H9 (cell line): ENCODE results near the gene TUT7. TPM values are rescaled to one million over a fixed set of nuclear protein-coding genes. Genes with fewer than 3 reads are reported as not detected.

Experiments used
- DNase-seq: peaks from one replicate; pipeline ENCODE4 v3.0.0-alpha.2; 2017
- H2AFZ ChIP-seq: one replicate; pipeline ENCODE4 v1.6.1; 2013; ENCODE audit warnings: mild to moderate bottlenecking, low read length, control low read depth, moderate library complexity
- H2AK5ac ChIP-seq: 2 replicates; pipeline ENCODE4 v1.6.1; 2013; ENCODE audit warnings: low read length, control low read depth, mixed read lengths; ENCODE audit not compliant: insufficient read length
- H2BK120ac ChIP-seq: one replicate; pipeline ENCODE4 v1.6.1; 2013; ENCODE audit warnings: low read depth, mild to moderate bottlenecking, low read length, control low read depth, inconsistent platforms; ENCODE audit not compliant: poor library complexity, severe bottlenecking
- H2BK12ac ChIP-seq: 2 replicates; pipeline ENCODE4 v1.6.1; 2013; ENCODE audit warnings: low read length, control low read depth, mixed read lengths, low read depth; ENCODE audit not compliant: insufficient read length
- H2BK15ac ChIP-seq: 2 replicates; pipeline ENCODE4 v1.6.1; 2013; ENCODE audit warnings: low read depth, low read length, control low read depth
- H2BK20ac ChIP-seq: one replicate; pipeline ENCODE4 v1.6.1; 2013; ENCODE audit warnings: low read depth, mild to moderate bottlenecking, low read length, control low read depth, inconsistent platforms; ENCODE audit not compliant: poor library complexity, severe bottlenecking
- H2BK5ac ChIP-seq: 2 replicates; pipeline ENCODE4 v1.6.1; 2013; ENCODE audit warnings: low read length, control low read depth, mixed read lengths; ENCODE audit not compliant: insufficient read length
- H3K14ac ChIP-seq: 2 replicates; pipeline ENCODE4 v1.6.1; 2013; ENCODE audit warnings: low read length, control low read depth; ENCODE audit not compliant: insufficient read depth
- H3K18ac ChIP-seq: 2 replicates; pipeline ENCODE4 v1.6.1; 2013; ENCODE audit warnings: low read depth, mild to moderate bottlenecking, mixed read lengths, low read length, control low read depth; ENCODE audit not compliant: insufficient read length
- H3K23ac ChIP-seq: 2 replicates; pipeline ENCODE4 v1.6.1; 2013; ENCODE audit warnings: low read length, control low read depth, mixed read lengths, low read depth; ENCODE audit not compliant: insufficient read length
- H3K23me2 ChIP-seq: 2 replicates; pipeline ENCODE4 v1.6.1; 2013; ENCODE audit warnings: low read depth, mild to moderate bottlenecking, mixed read lengths, low read length, control low read depth; ENCODE audit not compliant: insufficient read length, poor library complexity, severe bottlenecking
- H3K27ac ChIP-seq: 2 replicates; pipeline ENCODE4 v1.5.1; 2013; ENCODE audit warnings: low read length, control low read depth, mixed read lengths, low read depth; ENCODE audit not compliant: insufficient read length
- H3K27me3 ChIP-seq: 2 replicates; pipeline ENCODE4 v1.6.1; 2013; ENCODE audit warnings: low read length, control low read depth, inconsistent platforms; ENCODE audit not compliant: insufficient read depth
- H3K4ac ChIP-seq: 2 replicates; pipeline ENCODE4 v1.6.1; 2013; ENCODE audit warnings: low read depth, mild to moderate bottlenecking, control low read depth, inconsistent platforms, low read length, moderate library complexity
- H3K4me1 ChIP-seq: 2 replicates; pipeline ENCODE4 v1.6.1; 2013; ENCODE audit warnings: low read length, control low read depth, inconsistent platforms; ENCODE audit not compliant: insufficient read depth
- H3K4me2 ChIP-seq: 2 replicates; pipeline ENCODE4 v1.6.1; 2013; ENCODE audit warnings: low read length, control low read depth, mixed read lengths; ENCODE audit not compliant: insufficient read length, insufficient read depth
- H3K56ac ChIP-seq: 2 replicates; pipeline ENCODE4 v1.6.1; 2013; ENCODE audit warnings: low read depth, mild to moderate bottlenecking, mixed read lengths, low read length, control low read depth; ENCODE audit not compliant: insufficient read length
- H3K79me1 ChIP-seq: 2 replicates; pipeline ENCODE4 v1.6.1; 2013; ENCODE audit warnings: low read depth, mild to moderate bottlenecking, moderate library complexity, low read length, control low read depth, inconsistent platforms; ENCODE audit not compliant: insufficient read depth, poor library complexity, severe bottlenecking
- H3K79me2 ChIP-seq: 2 replicates; pipeline ENCODE4 v1.6.1; 2013; ENCODE audit warnings: low read length, control low read depth, inconsistent platforms; ENCODE audit not compliant: insufficient read depth
- H3K9ac ChIP-seq: 2 replicates; pipeline ENCODE4 v1.6.1; 2013; ENCODE audit warnings: low read length, control low read depth, mixed read lengths; ENCODE audit not compliant: insufficient read length; ENCODE audit errors: extremely low read depth
- H3K9me3 ChIP-seq: one replicate; pipeline ENCODE4 v1.6.1; 2013; ENCODE audit warnings: low read depth, low read length, inconsistent platforms; ENCODE audit not compliant: control insufficient read depth
- H3T11ph ChIP-seq: one replicate; pipeline ENCODE4 v1.6.1; 2013; ENCODE audit warnings: mild to moderate bottlenecking, low read length, control low read depth, inconsistent platforms
- H4K20me1 ChIP-seq: one replicate; pipeline ENCODE4 v1.6.1; 2013; ENCODE audit not compliant: control insufficient read depth, insufficient read length, insufficient read depth
- H4K5ac ChIP-seq: 2 replicates; pipeline ENCODE4 v1.6.1; 2013; ENCODE audit warnings: low read depth, mild to moderate bottlenecking, mixed read lengths, low read length, control low read depth; ENCODE audit not compliant: insufficient read length
- H4K8ac ChIP-seq: replicated peaks from 2 replicates; pipeline ENCODE4 v1.6.1; 2013; ENCODE audit warnings: low read length, control low read depth, mixed read lengths, low read depth; ENCODE audit not compliant: insufficient read length
- H4K91ac ChIP-seq: 2 replicates; pipeline ENCODE4 v1.6.1; 2013; ENCODE audit warnings: low read depth, mild to moderate bottlenecking, moderate library complexity, mixed read lengths, low read length, control low read depth; ENCODE audit not compliant: insufficient read length
- H3K27ac Mint-ChIP-seq, 3 experiments: 2 replicates in 2 of 3; 3 replicates in 1 of 3; pipeline ENCODE4 v1.8.0; 2020 to 2021; ENCODE audit warnings: mixed read lengths in 3 of 3, mild to moderate bottlenecking in 1 of 3, moderate library complexity in 1 of 3
- H3K27me3 Mint-ChIP-seq: 2 replicates; pipeline ENCODE4 v1.8.0; 2021; ENCODE audit warnings: low read depth, mild to moderate bottlenecking, moderate library complexity, mixed read lengths
- H3K36me3 Mint-ChIP-seq, 3 experiments: 2 replicates in 2 of 3; 3 replicates in 1 of 3; pipeline ENCODE4 v1.8.0; 2020 to 2021; ENCODE audit warnings: low read depth in 3 of 3, mixed read lengths in 3 of 3; ENCODE audit not compliant: insufficient read depth in 1 of 3
- H3K4me1 Mint-ChIP-seq, 2 experiments: 2 replicates each; pipeline ENCODE4 v1.8.0; 2020; ENCODE audit warnings: mixed read lengths in 2 of 2
- H3K4me3 Mint-ChIP-seq, 2 experiments: 2 replicates in 1 of 2; 3 replicates in 1 of 2; pipeline ENCODE4 v1.8.0; 2020 to 2021; ENCODE audit warnings: mild to moderate bottlenecking in 2 of 2, mixed read lengths in 2 of 2, moderate library complexity in 1 of 2
- H3K9me3 Mint-ChIP-seq, 2 experiments: 2 replicates in 1 of 2; 3 replicates in 1 of 2; pipeline ENCODE4 v1.8.0; 2020; ENCODE audit warnings: mild to moderate bottlenecking in 2 of 2, mixed read lengths in 2 of 2, moderate library complexity in 1 of 2
- WGBS: extraction: QIAGEN DNeasy Blood & Tissue Kit; methylation state at CpG from one replicate; pipeline ENCODE4 v1.1.7; 2013; ENCODE audit warnings: missing lambda C conversion rate, low lambda C conversion rate, mixed read lengths; ENCODE audit not compliant: insufficient read length; ENCODE audit errors: extremely low coverage; 5-methylcytosine and 5-hydroxymethylcytosine counted together
- total RNA-seq: library from RNA; stranded (reverse); gene quantifications from 2 replicates; pipeline ENCODE4 v1.2.1, GENCODE V29; 2021
- TF ChIP-seq, protein P1 (sequence below): fragments of 200-600 bp; sonication (generic); conservative IDR thresholded peaks from 3 replicates; pipeline ENCODE4 v1.8.0; 2021; ENCODE audit warnings: antibody characterized with exemption, mild to moderate bottlenecking

The TUT7 gene
- total RNA-seq, 1 experiment from 2014 or later: 23.1 TPM

DNA sequence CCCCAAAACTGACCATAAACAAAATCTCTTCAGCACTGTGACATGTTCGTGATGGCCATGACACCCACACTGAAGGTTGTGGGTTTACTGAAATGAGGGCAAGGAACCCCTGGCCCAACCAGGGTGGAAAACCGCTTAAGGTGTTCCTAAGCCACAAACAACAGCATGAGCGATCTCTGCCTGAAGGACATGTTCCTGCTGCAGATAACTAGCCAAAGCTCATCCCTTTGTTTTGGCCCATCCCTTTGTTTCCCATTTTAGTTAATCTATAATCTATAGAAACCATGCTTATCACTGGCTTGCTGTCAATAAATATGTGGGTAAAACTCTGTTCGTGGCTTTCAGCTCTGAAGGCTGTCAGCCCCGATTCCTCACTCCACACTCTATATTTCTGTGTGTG lies 21.8 kb upstream of the TUT7 start:
- no CpG with 5 or more reads among the region's 5 CpGs for whole genome bisulfite sequencing
- Mint-ChIP-seq H3K27ac (no peak overlapping the region), H3K4me1 (no peaks in the 10 kb centered on the region), H3K36me3 (peaks cover 5 to 23% (median 22%) of the 10 kb centered on the region in 3 experiments; a peak in 6 of 7 replicates), H3K9me3 (peaks cover 44 to 48% of the 10 kb centered on the region in 2 experiments), H3K4me3 (no peak overlapping the region), H3K27me3 (peaks cover 12% of the 10 kb centered on the region)
- no peak overlapping the region for H3K14ac ChIP-seq
- H2AK5ac ChIP-seq: no peak overlapping the region
- no peak overlapping the region for H4K8ac ChIP-seq
- H3K9me3 ChIP-seq: peaks cover 9% of the 10 kb centered on the region
- no peak overlapping the region for H2BK20ac ChIP-seq
- no peaks in the 10 kb centered on the region for H3K79me1 ChIP-seq
- H4K20me1 ChIP-seq: no peaks in the 10 kb centered on the region
- H4K5ac ChIP-seq: no peak overlapping the region
- H3K27ac ChIP-seq: no peak overlapping the region
- H3K23ac ChIP-seq: no peak overlapping the region
- no peaks in the 10 kb centered on the region for H3K79me2 ChIP-seq
- H3K4ac ChIP-seq: no peak overlapping the region
- no peak overlapping the region for H3K18ac ChIP-seq
- H3K9ac ChIP-seq: no peak overlapping the region
- H2AFZ ChIP-seq: no peak overlapping the region
- no peak overlapping the region for H3T11ph ChIP-seq
- H3K56ac ChIP-seq: no peak overlapping the region
- H3K27me3 ChIP-seq: no peaks in the 10 kb centered on the region
- no peak overlapping the region for H2BK12ac ChIP-seq
- H2BK15ac ChIP-seq: no peak overlapping the region
- DNase-seq: no peak
- no peak overlapping the region for H3K4me2 ChIP-seq
- no peak overlapping the region for H4K91ac ChIP-seq
- H2BK120ac ChIP-seq: no peak overlapping the region
- TF ChIP-seq, protein P1, sequence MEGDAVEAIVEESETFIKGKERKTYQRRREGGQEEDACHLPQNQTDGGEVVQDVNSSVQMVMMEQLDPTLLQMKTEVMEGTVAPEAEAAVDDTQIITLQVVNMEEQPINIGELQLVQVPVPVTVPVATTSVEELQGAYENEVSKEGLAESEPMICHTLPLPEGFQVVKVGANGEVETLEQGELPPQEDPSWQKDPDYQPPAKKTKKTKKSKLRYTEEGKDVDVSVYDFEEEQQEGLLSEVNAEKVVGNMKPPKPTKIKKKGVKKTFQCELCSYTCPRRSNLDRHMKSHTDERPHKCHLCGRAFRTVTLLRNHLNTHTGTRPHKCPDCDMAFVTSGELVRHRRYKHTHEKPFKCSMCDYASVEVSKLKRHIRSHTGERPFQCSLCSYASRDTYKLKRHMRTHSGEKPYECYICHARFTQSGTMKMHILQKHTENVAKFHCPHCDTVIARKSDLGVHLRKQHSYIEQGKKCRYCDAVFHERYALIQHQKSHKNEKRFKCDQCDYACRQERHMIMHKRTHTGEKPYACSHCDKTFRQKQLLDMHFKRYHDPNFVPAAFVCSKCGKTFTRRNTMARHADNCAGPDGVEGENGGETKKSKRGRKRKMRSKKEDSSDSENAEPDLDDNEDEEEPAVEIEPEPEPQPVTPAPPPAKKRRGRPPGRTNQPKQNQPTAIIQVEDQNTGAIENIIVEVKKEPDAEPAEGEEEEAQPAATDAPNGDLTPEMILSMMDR: no peak
- H2BK5ac ChIP-seq: no peak overlapping the region
- no peaks in the 10 kb centered on the region for H3K23me2 ChIP-seq
- no peaks in the 10 kb centered on the region for H3K4me1 ChIP-seq
